ENCODE results near the gene ARHGAP45. TPM values are rescaled to one million over a fixed set of nuclear protein-coding genes. Genes with fewer than 3 reads are reported as not detected.

ARHGAP45 gene
- total and polyA plus RNA-seq, 9 of the 15 experiments (the other 6 are each of a cell fraction or from before 2014, with no cell fraction given): 0.08 to 22.1 (median 4.2) TPM

DNA sequence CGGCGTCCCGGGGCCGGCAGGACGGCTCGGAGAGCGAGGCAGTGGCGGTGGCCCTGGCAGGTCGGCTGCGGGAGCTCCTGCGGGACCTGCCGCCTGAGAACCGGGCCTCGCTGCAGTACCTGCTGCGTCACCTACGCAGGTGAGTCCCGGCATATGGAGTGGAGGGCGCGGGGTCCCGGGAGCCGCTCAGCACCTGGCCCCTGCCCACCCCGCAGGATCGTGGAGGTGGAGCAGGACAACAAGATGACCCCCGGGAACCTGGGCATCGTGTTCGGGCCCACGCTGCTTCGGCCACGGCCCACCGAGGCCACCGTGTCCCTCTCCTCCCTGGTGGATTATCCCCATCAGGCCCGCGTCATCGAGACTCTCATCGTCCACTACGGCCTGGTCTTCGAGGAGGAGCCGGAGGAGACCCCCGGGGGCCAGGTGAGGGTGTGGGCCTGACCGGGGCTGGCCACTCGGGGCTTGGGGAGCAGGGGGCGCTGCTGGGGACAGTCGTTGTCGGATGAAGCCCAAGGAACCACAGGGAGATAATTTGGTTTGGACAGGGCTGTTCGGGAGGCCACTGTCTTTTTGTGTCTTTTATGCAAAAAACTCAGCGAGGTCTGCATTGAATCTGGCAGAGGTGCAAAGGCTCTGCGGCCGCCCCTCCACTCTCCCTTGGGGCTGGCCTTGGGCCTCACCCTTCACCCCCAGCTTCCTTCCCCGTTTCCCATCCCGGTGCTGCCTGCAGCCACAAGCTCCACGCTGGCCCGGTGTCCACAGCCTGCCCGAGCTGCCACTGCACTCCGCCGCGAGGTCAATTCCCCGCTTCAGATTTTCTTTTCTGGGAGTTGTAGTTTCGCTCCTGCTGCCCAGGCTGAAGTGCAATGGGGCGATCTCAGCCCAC, 16.2 kb downstream of the ARHGAP45 start:
- no peaks in the 10 kb centered on the region for H3K27me3 ChIP-seq (ENCODE audit: control insufficient read depth in 2 of 2, insufficient read depth in 2 of 2, low read length in 2 of 2)
- H3K79me2 ChIP-seq (ENCODE audit: control insufficient read depth, insufficient read depth, low read length): no peaks in the 10 kb centered on the region
- H2AFZ ChIP-seq (ENCODE audit: low read depth, low read length): peak overlapping the region; percentile 95; the same call in 1 of the 2 replicates
- no peak for FAIRE-seq
- peaks cover 40% of the 10 kb centered on the region; the same call in 2 of the 3 replicates for H3K36me3 ChIP-seq (ENCODE audit: control insufficient read depth, insufficient read depth, low read length)
- peaks cover 6 to 74% of the 10 kb centered on the region in 2 experiments for H3K4me1 ChIP-seq (replicated peaks in 1 of 2; ENCODE audit: control insufficient read depth in 2 of 2, insufficient read depth in 2 of 2, low read length in 2 of 2)
- no peaks in the 10 kb centered on the region for H3K9me3 ChIP-seq (replicated peaks; ENCODE audit: control insufficient read depth, insufficient read depth, low read depth, low read length)
- intact Hi-C loops (cut with micrococcal nuclease): loop anchor here (5.0 kb wide), 1 partner anchor 41 kb away; the partner anchor contains the start of gene ABCA7
- H3K9me1 ChIP-seq (ENCODE audit: control insufficient read depth, insufficient read depth, low read length): peaks cover 3% of the 10 kb centered on the region
- ChIA-PET CTCF (ENCODE audit: low intra/inter-chr PET ratio) (no interaction called here), POLR2A (interaction anchor here (0.5 to 5.3 kb wide), 10 partner anchors 11 to 120 kb away, joined by 3 to 45 read pairs (median 4); partner anchors contain the start of genes ARHGAP45, GPX4 and POLR2E)
- in situ Hi-C loops (cut with MboI): no loop called here
- H3K9ac ChIP-seq (ENCODE audit: insufficient read depth in 1 of 2, low read depth in 2 of 2, low read length in 2 of 2): peak overlapping the region in 1 of 2 experiments; percentile 89; a peak in 2 of 4 replicates
- H4K20me1 ChIP-seq (replicated peaks; ENCODE audit: control insufficient read depth, insufficient read depth, low read length): no peaks in the 10 kb centered on the region
- 61% methylated on average over 30 of the region's 59 CpGs for WGBS (ENCODE audit: insufficient coverage, low coverage, missing lambda C conversion rate)
- H3K27ac ChIP-seq (ENCODE audit: extremely low read depth, low read depth, low read length): peak overlapping the region; percentile 69; the same call in 1 of the 3 replicates
- no TSS peak for BruUV-seq (replicated peaks)
- ATAC-seq: no peak
- H3K4me3 ChIP-seq: peak overlapping the region; percentile 54
- no peak for DNase-seq (ENCODE audit: extremely low read depth in 1 of 4, low spot score in 3 of 4)
- H3K4me2 ChIP-seq (ENCODE audit: insufficient read depth, low read length): peak overlapping the region; percentile 90
- TF ChIP-seq LEF1 (IDR thresholded peaks at IDR 0.05) (no peak), FOXJ2 (tag; IDR thresholded peaks at IDR 0.05) (no peak), ZKSCAN3 (CRISPR knock-in tag; IDR thresholded peaks at IDR 0.05) (no peak), ZNF551 (CRISPR knock-in tag; IDR thresholded peaks at IDR 0.05) (no peak), SUPT5H (IDR thresholded peaks at IDR 0.05) (0 out of 2 replicates have a peak, but pooled peaks have one; percentile 27), NFXL1 (CRISPR knock-in tag; IDR thresholded peaks at IDR 0.05) (no peak), FOXK2 (conservative IDR thresholded peaks at IDR 0.05 in 1 of 2, IDR thresholded peaks at IDR 0.05 in 1 of 2; ENCODE audit: low read depth in 2 of 2) (no peak), FOXA3 (CRISPR knock-in tag; conservative IDR thresholded peaks at IDR 0.05 in 1 of 2, IDR thresholded peaks at IDR 0.05 in 1 of 2) (no peak)
- TF ChIP-seq, protein P1, sequence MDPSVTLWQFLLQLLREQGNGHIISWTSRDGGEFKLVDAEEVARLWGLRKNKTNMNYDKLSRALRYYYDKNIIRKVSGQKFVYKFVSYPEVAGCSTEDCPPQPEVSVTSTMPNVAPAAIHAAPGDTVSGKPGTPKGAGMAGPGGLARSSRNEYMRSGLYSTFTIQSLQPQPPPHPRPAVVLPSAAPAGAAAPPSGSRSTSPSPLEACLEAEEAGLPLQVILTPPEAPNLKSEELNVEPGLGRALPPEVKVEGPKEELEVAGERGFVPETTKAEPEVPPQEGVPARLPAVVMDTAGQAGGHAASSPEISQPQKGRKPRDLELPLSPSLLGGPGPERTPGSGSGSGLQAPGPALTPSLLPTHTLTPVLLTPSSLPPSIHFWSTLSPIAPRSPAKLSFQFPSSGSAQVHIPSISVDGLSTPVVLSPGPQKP (CRISPR knock-in tag; IDR thresholded peaks at IDR 0.05): no peak
- TF ChIP-seq, protein P2, sequence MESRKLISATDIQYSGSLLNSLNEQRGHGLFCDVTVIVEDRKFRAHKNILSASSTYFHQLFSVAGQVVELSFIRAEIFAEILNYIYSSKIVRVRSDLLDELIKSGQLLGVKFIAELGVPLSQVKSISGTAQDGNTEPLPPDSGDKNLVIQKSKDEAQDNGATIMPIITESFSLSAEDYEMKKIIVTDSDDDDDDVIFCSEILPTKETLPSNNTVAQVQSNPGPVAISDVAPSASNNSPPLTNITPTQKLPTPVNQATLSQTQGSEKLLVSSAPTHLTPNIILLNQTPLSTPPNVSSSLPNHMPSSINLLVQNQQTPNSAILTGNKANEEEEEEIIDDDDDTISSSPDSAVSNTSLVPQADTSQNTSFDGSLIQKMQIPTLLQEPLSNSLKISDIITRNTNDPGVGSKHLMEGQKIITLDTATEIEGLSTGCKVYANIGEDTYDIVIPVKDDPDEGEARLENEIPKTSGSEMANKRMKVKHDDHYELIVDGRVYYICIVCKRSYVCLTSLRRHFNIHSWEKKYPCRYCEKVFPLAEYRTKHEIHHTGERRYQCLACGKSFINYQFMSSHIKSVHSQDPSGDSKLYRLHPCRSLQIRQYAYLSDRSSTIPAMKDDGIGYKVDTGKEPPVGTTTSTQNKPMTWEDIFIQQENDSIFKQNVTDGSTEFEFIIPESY (CRISPR knock-in tag; IDR thresholded peaks at IDR 0.05): peak; percentile 70
- TF ChIP-seq, protein P3, sequence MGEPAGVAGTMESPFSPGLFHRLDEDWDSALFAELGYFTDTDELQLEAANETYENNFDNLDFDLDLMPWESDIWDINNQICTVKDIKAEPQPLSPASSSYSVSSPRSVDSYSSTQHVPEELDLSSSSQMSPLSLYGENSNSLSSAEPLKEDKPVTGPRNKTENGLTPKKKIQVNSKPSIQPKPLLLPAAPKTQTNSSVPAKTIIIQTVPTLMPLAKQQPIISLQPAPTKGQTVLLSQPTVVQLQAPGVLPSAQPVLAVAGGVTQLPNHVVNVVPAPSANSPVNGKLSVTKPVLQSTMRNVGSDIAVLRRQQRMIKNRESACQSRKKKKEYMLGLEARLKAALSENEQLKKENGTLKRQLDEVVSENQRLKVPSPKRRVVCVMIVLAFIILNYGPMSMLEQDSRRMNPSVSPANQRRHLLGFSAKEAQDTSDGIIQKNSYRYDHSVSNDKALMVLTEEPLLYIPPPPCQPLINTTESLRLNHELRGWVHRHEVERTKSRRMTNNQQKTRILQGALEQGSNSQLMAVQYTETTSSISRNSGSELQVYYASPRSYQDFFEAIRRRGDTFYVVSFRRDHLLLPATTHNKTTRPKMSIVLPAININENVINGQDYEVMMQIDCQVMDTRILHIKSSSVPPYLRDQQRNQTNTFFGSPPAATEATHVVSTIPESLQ (CRISPR knock-in tag; IDR thresholded peaks at IDR 0.05): no peak
